Inflammatory macrophage treated with lipopolysaccharide for 4 hours (primary cell): Measurements from ENCODE around the gene APH1B.
A peak's percentile ranks its signal among the peaks of the same experiment; 100 is the strongest.
"Not testable (repeated sequence)": the region's sequence is repeated elsewhere in the genome, so short reads cannot be mapped to it uniquely, and the experiment has no call there.

Experiments used
- DNase-seq: peaks from one replicate; pipeline ENCODE4 v3.0.0-alpha.2; 2020

The APH1B gene

GRCh38 chr15:63334821-63335220 lies 57.4 kb downstream of the APH1B start:
- no peak for DNase-seq

DNA sequence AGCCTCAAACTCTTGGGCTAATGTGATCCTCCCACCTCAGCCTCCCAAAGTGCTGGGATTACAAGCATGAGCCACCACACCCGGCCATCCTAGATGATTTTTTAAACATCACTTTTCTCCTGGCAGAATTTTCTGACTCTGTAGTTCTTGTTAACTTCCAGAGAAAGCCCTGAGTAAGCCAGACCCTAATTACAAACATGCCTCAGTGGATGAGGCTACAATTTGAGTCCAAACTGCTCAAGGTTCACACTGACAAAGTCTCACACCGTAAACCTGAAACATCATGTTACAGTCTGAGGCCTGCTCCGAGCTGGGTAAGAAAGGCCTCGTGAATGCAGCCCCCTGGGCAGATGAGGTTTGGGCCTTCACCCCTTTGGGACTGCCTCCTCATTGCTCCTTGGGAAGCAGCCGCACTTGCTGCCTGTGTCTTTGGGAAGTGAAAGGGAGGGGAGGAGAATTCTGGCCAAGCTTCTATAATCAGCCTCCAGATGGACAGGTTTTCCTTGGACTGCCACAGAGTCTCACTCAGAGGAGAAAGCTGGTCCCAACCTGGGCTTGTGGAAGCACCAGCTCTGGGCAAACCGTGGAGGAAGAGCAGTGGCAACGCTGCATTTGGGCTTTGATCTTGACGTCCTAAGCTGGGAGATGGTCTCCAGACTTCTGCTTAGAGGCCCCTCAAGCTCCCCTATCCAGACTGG lies 58.3 kb downstream of the APH1B start:
- DNase-seq: no peak

- DNase-seq: no peak
Observed at GRCh38 chr15:63337046-63337445, 59.6 kb downstream of the APH1B start.

GRCh38 chr15:63338170-63338569 lies 60.8 kb downstream of the APH1B start:
- DNase-seq: no peak

- no peak for DNase-seq
Observed at GRCh38 chr15:63339006-63339766, 61.8 kb downstream of the APH1B start.

GRCh38 chr15:63339836-63340235 lies 62.4 kb downstream of the APH1B start:
- DNase-seq: no peak

DNA sequence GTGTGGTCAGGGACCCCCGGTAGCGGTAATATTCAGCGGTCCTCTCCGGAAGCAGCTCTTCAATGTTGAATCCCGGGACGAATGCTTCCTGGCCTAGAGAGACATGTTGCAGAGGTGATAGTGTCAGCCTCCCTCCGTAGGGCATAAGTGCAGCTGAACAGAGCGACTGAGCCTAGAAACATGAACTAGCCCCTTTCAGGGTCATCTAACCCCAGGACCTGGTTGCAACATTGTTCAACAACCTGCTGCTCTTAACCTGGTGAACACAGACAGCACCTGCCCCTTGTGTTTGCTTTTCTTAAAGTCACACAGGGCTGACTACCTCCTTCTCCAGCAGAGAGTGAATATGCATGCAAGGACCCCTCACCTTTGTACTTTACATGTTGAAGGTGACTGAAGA lies 62.9 kb downstream of the APH1B start:
- no peak for DNase-seq

DNA sequence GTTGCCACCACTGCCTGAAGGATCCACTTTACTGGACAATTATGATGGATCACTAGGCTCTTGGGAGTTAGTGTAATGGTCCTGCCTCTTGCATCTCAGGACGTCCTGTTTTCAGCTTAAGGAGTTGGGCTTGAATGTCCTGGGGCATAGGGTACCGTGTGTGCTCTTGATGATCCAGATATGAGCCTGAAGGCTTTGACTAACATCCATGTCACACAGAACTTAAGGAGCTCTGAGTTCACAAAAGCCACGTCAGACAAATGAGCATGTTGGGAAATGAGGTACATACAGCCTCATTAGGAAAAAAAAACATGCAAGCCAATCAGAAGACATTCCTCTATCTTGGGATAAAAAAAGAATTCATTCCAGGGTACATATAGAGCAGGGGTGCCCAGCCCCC lies 63.5 kb downstream of the APH1B start:
- no peak for DNase-seq

DNA sequence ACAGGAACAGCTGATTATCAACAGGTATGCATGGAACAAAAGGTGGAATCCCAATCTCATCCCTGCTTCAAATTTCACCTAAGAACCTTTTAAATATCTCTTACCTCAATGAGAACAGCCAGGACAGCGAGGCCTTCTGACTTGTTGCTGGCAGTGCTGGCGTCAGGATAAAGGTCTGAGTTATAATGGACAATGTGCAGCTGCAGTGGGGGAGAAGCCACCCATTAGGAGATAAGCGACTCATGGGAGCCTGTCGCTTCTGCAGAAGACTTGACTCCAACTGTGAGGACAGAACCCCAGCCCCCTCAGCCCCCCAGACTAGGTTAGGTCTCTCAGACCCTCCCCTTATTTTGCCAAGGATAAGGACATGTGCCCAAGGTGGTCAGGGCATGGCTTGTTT lies 64.5 kb downstream of the APH1B start:
- no peak for DNase-seq

DNA sequence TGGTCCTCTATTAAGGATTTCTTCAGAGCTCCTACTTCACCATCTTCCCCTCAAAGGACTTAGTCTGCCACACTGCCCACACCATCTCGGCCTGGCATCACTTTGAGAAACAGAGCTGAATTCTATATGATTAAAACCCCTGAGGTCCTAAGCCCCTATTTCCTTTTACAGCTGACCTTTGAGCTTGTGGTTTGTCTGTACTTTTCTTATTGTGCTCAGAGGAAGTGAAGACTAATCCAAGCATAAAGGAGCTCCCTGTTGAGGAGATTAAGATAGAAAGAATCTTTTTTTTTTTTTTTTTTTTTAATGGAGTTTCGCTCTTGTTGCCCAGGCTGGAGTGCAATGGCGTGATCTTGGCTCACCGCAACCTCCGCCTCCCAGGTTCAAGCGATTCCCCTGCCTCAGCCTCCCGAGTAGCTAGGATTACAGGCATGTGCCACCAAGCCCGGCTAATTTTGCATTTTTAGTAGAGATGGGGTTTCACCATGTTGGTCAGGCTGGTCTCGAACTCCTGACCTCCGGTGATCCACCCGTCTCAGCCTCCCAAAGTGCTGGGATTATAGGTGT lies 65.7 kb downstream of the APH1B start:
- not testable (repeated sequence) for DNase-seq

DNA sequence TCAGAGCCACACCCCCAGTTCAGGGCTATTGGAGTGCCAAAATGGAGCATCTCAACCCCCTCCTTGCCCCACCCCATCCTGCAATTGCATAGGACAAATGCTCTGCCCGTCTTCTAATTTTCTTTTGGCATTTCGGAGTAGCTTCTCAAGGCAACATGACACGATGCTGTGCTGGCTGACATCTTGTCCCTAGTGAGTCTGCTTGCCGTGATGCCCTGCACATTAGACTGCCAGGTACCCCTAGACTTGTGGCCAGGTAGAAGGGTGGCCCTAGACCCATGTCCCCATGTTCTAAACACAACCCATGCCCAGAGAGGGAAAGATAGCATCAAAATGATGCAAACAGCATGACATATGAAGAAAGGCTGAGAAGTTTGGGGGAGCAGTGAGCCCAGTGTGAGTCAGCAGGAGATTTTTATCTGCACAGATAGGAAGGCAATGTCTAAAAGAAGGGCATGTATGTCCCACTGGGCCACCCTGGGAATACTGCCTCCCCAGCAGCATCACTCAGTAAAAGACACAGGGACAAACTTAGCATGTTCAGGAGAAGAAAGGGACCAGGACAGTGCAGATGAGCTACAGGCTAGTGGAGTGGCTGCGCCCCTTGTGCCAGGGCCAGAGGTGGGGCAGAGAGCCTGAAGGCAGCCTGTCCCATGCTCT lies 67.5 kb downstream of the APH1B start:
- DNase-seq: no peak

- no peak for DNase-seq
Observed at GRCh38 chr15:63345391-63345752, 68.0 kb downstream of the APH1B start.

- DNase-seq: no peak
Observed at GRCh38 chr15:63347074-63347857, 69.9 kb downstream of the APH1B start.

DNA sequence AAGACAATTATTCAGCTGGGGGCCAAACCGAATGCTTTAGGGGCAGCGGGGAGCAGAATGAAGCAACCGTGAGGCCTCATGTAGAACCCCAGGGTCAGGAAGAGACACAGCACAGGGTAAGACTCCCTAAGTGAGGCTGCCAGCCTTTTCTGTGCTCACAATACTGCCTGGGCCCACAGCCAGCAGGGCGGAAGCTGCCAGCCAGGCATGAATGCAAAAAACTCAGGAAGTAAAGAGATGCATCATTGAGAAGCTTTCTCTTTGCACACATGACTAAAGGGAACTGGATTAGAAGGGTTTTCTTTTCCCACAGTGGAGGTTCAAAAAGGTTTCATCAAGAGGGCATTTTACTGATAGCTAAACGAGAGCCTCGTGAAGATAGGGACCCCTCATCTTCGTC lies 71.0 kb downstream of the APH1B start:
- DNase-seq: peak; percentile 78

- DNase-seq: no peak
Observed at GRCh38 chr15:63349156-63349555, 71.8 kb downstream of the APH1B start.

- no peak for DNase-seq
Observed at GRCh38 chr15:63349621-63350020, 72.2 kb downstream of the APH1B start.

DNA sequence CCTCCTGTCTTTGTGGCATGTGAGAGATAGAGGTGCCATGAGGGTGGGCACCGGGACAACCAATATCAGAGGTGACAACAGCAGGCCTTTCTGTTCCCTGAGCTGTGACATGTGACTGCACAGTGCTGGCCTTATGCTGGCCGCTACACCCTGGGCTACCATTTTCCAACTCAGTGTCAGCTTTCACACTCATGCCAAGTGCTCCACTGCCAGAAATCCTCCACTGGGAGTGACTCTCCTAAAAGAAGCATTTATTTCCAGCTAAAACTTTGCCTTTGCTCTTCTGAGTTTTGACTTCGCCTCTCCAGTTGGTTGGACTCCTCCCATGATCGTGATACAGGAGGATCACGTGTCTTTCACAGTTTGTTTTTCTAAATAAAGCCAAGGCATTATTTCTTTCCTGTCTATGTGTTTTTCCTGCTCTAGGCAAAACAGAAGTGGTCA lies 72.8 kb downstream of the APH1B start:
- DNase-seq: no peak

GRCh38 chr15:63351170-63351569 lies 73.8 kb downstream of the APH1B start:
- DNase-seq: no peak

DNA sequence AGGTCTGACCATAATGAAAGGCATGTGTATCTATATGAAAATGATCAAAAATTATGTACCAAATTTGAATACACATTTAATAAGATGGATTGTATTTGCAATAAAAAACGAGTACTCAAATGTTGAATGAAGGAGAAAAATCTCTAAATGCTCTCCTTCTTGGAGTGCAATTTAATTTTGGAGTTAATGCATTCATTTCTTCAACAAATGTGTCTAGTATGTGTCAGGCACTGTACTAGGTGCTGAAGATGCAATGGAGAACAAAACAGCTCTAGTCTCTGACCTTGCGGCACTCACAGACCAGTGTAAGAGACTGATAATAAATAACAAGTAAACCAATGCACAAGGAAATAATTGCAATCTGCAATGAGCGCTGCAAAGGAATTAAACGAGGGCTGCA lies 75.4 kb downstream of the APH1B start:
- DNase-seq: no peak

GRCh38 chr15:63353261-63353660 lies 75.9 kb downstream of the APH1B start:
- DNase-seq: no peak

- DNase-seq: no peak
Observed at GRCh38 chr15:63353887-63354286, 76.5 kb downstream of the APH1B start.

DNA sequence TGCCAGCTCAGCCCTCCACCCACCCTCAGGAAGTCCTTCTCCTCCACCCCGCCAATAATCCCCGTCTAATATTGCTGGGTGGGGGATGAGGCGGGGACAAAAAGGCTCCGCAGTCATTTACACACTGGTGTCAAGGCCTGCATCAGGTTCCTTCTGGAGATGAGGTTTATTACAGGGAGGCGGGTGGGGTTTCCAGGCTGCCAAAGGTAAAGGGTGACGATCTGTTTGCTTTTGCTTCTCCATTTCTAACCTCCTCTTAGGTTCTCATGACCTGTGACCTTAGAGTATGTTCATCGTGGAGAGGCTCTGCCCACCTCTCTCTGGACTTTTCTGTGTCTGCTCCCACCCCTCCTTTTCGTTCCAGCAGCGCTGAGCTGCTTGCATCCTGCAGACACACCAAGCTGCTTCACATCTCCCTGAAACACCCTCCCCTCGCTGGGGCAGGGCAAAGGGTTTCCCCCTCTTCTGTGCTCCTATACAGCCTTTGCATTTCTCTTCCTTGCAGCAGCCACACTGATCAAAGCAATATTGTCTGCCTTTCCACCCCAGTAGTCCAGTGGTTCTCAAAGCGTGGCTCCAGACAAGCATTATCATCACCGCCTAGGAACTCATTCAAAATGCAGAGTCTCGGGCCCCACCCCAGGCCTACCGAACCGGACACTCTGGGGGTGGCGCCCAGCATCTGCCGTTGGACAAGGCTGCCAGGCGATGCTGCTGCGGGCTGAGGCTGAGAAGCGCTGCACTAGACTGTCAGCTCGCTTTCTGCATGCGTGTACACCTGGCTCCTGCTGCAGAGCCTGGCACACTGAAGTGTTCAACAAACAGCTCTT lies 77.6 kb downstream of the APH1B start:
- no peak for DNase-seq
